Stomach (tissue), 19 donors: ENCODE measurements around the gene TMTC3. TPM values are rescaled to one million over a fixed set of nuclear protein-coding genes. Genes with fewer than 3 reads are reported as not detected.

Source experiments
- DNase-seq, 2 donors: peaks; one replicate each; pipeline versions ENCODE4 v3.0.0 to v3.0.0-alpha.2; 2013 to 2019
- H3K27ac ChIP-seq, 5 donors: fragments of 200-600 bp in 4 of 5; sonication (generic) in 4 of 5; one replicate each; pipeline ENCODE4 v1.5.1; 2013 to 2019; ENCODE audit warnings: mild to moderate bottlenecking in 1 of 5, moderate library complexity in 1 of 5
- H3K27me3 ChIP-seq, 3 donors: fragments of 200-600 bp; sonication (generic); one replicate each; pipeline ENCODE4 v1.5.1; 2017 to 2019; ENCODE audit warnings: mixed run types in 1 of 3
- H3K36me3 ChIP-seq, 4 donors: fragments of 200-600 bp; sonication (generic); 1 replicate in 3 of 4; 2 replicates in 1 of 4; pipeline ENCODE4 v1.5.1; 2016 to 2019
- H3K4me1 ChIP-seq, 4 donors: fragments of 200-600 bp; sonication (generic); one replicate each; pipeline ENCODE4 v1.5.1; 2016 to 2019
- H3K4me3 ChIP-seq, 4 donors: fragments of 200-600 bp; sonication (generic) in 3 of 4; one replicate each; pipeline ENCODE4 v1.5.1; 2016 to 2019; ENCODE audit warnings: mild to moderate bottlenecking in 1 of 4
- H3K9me3 ChIP-seq, 4 donors: fragments of 200-600 bp; sonication (generic); one replicate each; pipeline ENCODE4 v1.5.1; 2016 to 2019
- EP300 ChIP-seq: sonication (generic); formaldehyde crosslinking; IDR thresholded peaks from one replicate; pipeline ENCODE4 v1.6.1; 2017; ENCODE audit warnings: antibody characterized with exemption
- POLR2A ChIP-seq, 4 donors: fragments of 450-650 bp; IDR thresholded peaks; one replicate each; pipeline ENCODE4 v1.6.1; 2016; ENCODE audit warnings: antibody characterized with exemption in 4 of 4, control low read depth in 2 of 4, mild to moderate bottlenecking in 1 of 4, moderate library complexity in 1 of 4
- POLR2AphosphoS5 ChIP-seq, 3 donors: sonication (generic); formaldehyde crosslinking; IDR thresholded peaks; one replicate each; pipeline ENCODE4 v1.6.1; 2016; ENCODE audit warnings: antibody characterized with exemption in 3 of 3
- WGBS, 5 donors: extraction: QIAGEN DNeasy Blood & Tissue Kit in 3 of 5; methylation state at CpG; one replicate each; pipeline versions ENCODE4 v1.1.5 to v1.1.7; 2013 to 2018; 5-methylcytosine and 5-hydroxymethylcytosine counted together
- intact Hi-C: fragments of 100-400 bp; cut with DNase I; formaldehyde crosslinking; loops from one replicate; pipeline ENCODE4 v1.15.1; 2023; ENCODE audit warnings: low total_unique reads
- long read RNA-seq, 10 donors: transcript quantifications; one replicate each; lab custom pipeline, GENCODE V29; 2026
- polyA plus RNA-seq, 3 donors: library from polyadenylated mRNA; stranded (reverse); fragments of 200-250 nt; gene quantifications; one replicate each; pipeline ENCODE4 v1.2.3, GENCODE V29; 2013
- total RNA-seq, 5 donors: library from RNA; depleted of rRNA; stranded (reverse); fragments of >200 nt; gene quantifications; one replicate each; pipeline versions ENCODE4 v1.1.0 to v1.2.3, GENCODE V29; 2014 to 2016
- TF ChIP-seq, protein P1 (sequence below), 7 experiments: fragments of 450-650 bp in 4 of 7; fragments of 200-600 bp in 3 of 7; sonication (generic) in 3 of 7; IDR thresholded peaks; one replicate each; pipeline ENCODE4 v1.5.1; 2016 to 2019; ENCODE audit warnings: antibody characterized with exemption in 7 of 7, control low read depth in 2 of 7, mild to moderate bottlenecking in 1 of 7
- donor health status: healthy with polysubstance abuse.
- donor health status: Bipolar disorder and iron deficiency.
- donor health status: healthy.

TMTC3 gene
- 10 to 100 TPM in 2 of 5 donors, 1 to 10 TPM in 3; 2.9 to 33.6 (median 4.9) TPM for total RNA-seq
- 1 to 10 TPM; 1.7 to 3.4 (median 1.7) TPM for polyA plus RNA-seq
- long read RNA-seq, donor 1, full-length matches to known transcripts: 1 of 1 reads
- long read RNA-seq, donor 1, partial matches to known transcripts: 0 of 1 reads
- long read RNA-seq, donor 1, other reads (novel, unspliced or antisense): 0 of 1 reads
- long read RNA-seq, donor 2, full-length matches to known transcripts: 4 of 4 reads
- long read RNA-seq, donor 2, partial matches to known transcripts: 0 of 4 reads
- long read RNA-seq, donor 2, other reads (novel, unspliced or antisense): 0 of 4 reads
- long read RNA-seq, donor 3, full-length matches to known transcripts: 2 of 2 reads
- long read RNA-seq, donor 3, partial matches to known transcripts: 0 of 2 reads
- long read RNA-seq, donor 3, other reads (novel, unspliced or antisense): 0 of 2 reads
- long read RNA-seq, donor 4: 0 reads
- long read RNA-seq, donor 5, full-length matches to known transcripts: 1 of 1 reads
- long read RNA-seq, donor 5, partial matches to known transcripts: 0 of 1 reads
- long read RNA-seq, donor 5, other reads (novel, unspliced or antisense): 0 of 1 reads
- long read RNA-seq, donor 6, full-length matches to known transcripts: 4 of 4 reads
- long read RNA-seq, donor 6, partial matches to known transcripts: 0 of 4 reads
- long read RNA-seq, donor 6, other reads (novel, unspliced or antisense): 0 of 4 reads
- long read RNA-seq, donor 7: 0 reads
- long read RNA-seq, donor 8, full-length matches to known transcripts: 2 of 2 reads
- long read RNA-seq, donor 8, partial matches to known transcripts: 0 of 2 reads
- long read RNA-seq, donor 8, other reads (novel, unspliced or antisense): 0 of 2 reads
- long read RNA-seq, donor 9: 0 reads
- long read RNA-seq, donor 10, full-length matches to known transcripts: 1 of 1 reads
- long read RNA-seq, donor 10, partial matches to known transcripts: 0 of 1 reads
- long read RNA-seq, donor 10, other reads (novel, unspliced or antisense): 0 of 1 reads

DNA sequence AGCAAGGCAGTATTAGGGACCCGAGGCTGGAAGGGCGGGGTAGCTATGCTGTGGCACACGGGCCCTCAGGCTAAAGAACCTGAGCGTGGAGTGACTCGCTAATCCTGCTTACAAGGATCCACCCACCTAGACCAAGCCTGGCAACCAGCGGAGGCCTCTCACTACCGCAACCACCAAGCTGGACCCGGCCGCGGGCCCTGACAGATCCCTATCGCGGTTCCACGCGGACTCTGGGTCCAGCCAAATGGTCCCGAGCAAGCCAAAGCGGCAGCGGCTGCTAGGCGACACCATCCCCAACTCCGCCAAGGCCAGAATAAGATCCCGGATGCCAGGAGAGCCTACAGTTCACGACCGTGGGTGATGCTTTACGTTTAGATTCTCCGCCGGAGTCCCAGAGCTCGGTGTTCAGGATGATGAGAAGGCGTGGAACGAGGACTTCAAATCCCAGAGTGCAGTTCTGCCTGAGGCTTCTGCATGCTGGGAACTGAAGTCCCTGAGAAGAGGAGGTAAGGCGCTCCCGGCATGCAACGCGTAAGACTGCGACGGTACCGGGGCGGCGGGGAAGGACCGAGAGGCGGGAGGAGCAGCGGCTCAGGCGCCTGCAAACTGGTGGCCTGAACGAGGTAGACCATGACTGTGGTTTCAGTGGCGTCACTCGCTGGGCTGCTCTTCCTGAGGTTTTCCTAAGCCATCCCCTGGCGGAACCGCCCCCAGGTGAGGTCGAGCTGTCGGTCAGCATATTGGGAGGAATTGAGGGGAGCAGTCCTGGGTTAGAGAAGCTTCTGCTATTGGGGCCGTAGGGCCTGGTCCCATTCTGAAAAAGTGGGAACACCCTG lies at the start of gene TMTC3, which contains the start of gene CEP290:
Gene TMTC3 (plus strand): TSS at position 534 of the 836 bp plus-strand sequence. CDS start 6,009 bp downstream, outside the sequence.
Gene CEP290 (minus strand): TSS at position 315 of the 836 bp plus-strand sequence. CDS start 781 bp downstream, outside the sequence.
- no peaks in the 10 kb centered on the region for H3K27me3 ChIP-seq

DNA sequence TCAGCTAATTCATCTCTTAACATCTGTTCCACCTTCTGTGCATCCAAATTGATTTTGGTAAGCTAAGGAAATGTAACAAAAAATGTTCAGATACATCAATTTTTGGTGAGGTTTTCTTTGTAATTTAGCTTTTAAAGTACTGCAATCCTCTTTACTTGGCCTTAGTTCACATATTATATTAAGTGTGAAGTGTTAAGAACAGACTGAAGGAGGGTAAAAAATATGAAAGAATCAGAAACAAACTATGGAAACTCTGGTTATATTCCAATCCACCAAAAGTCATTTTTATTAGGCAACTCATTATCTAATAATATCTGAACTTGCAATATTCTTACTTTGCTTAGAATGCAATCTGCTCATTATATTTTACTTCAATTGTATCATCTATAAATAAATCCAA lies 49.3 kb upstream of the TMTC3 start:
- Histone ChIP-seq H3K4me3 (no peak overlapping the region), H3K27ac (no peak overlapping the region), H3K4me1 (no peaks in the 10 kb centered on the region), H3K27me3 (no peaks in the 10 kb centered on the region), H3K36me3 (peaks cover 0 to 53% (median 37%) of the 10 kb centered on the region in 4 donors), H3K9me3 (no peaks in the 10 kb centered on the region)
- intact Hi-C loops: no loop called here
- TF ChIP-seq, protein P1, sequence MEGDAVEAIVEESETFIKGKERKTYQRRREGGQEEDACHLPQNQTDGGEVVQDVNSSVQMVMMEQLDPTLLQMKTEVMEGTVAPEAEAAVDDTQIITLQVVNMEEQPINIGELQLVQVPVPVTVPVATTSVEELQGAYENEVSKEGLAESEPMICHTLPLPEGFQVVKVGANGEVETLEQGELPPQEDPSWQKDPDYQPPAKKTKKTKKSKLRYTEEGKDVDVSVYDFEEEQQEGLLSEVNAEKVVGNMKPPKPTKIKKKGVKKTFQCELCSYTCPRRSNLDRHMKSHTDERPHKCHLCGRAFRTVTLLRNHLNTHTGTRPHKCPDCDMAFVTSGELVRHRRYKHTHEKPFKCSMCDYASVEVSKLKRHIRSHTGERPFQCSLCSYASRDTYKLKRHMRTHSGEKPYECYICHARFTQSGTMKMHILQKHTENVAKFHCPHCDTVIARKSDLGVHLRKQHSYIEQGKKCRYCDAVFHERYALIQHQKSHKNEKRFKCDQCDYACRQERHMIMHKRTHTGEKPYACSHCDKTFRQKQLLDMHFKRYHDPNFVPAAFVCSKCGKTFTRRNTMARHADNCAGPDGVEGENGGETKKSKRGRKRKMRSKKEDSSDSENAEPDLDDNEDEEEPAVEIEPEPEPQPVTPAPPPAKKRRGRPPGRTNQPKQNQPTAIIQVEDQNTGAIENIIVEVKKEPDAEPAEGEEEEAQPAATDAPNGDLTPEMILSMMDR (IDR thresholded peaks at IDR 0.05): no peak
- TF ChIP-seq POLR2AphosphoS5 (IDR thresholded peaks at IDR 0.05) (no peak), POLR2A (IDR thresholded peaks at IDR 0.05) (no peak)
- DNase-seq: no peak

More for the DNA sequence above, at the start of gene TMTC3, which contains the start of gene CEP290:
- intact Hi-C loops: no loop called here
- 0 to 1% (median 0%) methylated on average over 45 to 49 of the region's 49 CpGs for WGBS, 5 donors
- no peak for TF ChIP-seq EP300
- TF ChIP-seq POLR2AphosphoS5 (IDR thresholded peaks at IDR 0.05): peak; percentile 76 to 96 (median 87)
- peak in 1 of 4 donors; percentile 24 for TF ChIP-seq POLR2A (IDR thresholded peaks at IDR 0.05)
- TF ChIP-seq, protein P1 (IDR thresholded peaks at IDR 0.05): peak in 1 of 7 experiments; percentile 9
- DNase-seq: peak; percentile 94 to 99
- Histone ChIP-seq H3K27ac (peak within 1 kb of the TSS; percentile 73 to 93 (median 87)), H3K4me1 (peaks cover 0 to 41% (median 28%) of the 10 kb centered on the region in 4 donors), H3K4me3 (peak within 1 kb of the TSS; percentile 73 to 92 (median 78)), H3K36me3 (peaks cover 0 to 7% (median 2%) of the 10 kb centered on the region in 4 donors), H3K9me3 (no peaks in the 10 kb centered on the region)

GRCh38 chr12:88093573-88093972 lies 48.5 kb upstream of the TMTC3 start:
- intact Hi-C loops: no loop called here
- 95 to 99% (median 98%) methylated on average over 4 of the region's 4 CpGs for WGBS, 5 donors

More at GRCh38 chr12:88093573-88093972, 48.5 kb upstream of the TMTC3 start:
- Histone ChIP-seq H3K36me3 (peaks cover 0 to 53% (median 37%) of the 10 kb centered on the region in 4 donors), H3K4me3 (no peak overlapping the region), H3K27ac (no peak overlapping the region), H3K9me3 (no peaks in the 10 kb centered on the region), H3K27me3 (no peaks in the 10 kb centered on the region), H3K4me1 (no peaks in the 10 kb centered on the region)
- TF ChIP-seq, protein P1 (IDR thresholded peaks at IDR 0.05): no peak
- TF ChIP-seq POLR2A (IDR thresholded peaks at IDR 0.05) (no peak), POLR2AphosphoS5 (IDR thresholded peaks at IDR 0.05) (no peak), EP300 (no peak)
- no peak for DNase-seq
